Middle frontal gyrus (tissue), 1 donor: ENCODE data around the gene TMEM123.

Experiments
- DNase-seq: peaks from one replicate; pipeline ENCODE4 v3.0.0-alpha.2; 2015; ENCODE audit warnings: low spot score; ENCODE audit errors: extremely low spot score

TMEM123 gene

DNA sequence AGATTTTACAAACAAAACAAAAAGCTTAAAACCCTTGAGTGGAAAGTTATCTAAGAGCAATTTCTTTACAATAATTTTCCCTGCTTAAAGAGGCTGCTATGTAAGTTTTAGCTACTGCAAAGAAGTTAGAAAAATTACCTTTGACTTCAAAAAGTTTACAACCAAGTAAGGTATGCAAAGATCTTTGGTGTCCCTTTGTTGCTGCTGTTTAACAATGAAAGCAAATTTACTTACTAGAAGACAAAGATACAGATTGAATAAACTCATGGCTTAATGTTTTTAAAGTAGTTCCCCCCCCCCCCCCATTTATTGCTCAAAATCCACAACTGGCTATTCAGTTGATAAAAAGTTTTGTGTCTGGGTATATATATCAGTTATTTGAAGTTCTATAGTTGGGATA lies 26.0 kb downstream of the TMEM123 start:
- DNase-seq, result no peak

GRCh38 chr11:102426000-102426399 lies 26.6 kb downstream of the TMEM123 start:
- no peak for DNase-seq

DNA sequence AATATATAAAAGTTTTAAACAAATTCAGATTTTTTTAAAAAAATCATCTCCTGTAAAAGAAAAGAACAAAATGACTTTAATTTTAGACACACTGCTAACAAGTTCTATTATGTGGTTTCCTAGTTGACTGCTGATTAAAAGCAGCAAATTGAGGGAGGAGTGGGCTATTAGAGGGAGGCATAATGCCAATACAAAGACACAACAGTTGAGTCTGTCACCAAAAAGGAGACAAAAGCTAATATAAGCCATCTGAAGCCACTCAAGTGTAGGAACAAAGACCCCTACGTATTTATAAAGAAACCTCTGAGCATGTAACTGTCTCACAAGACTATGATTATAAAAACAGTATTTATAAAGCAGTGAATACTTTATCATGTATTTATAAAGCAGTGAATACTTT lies 28.6 kb downstream of the TMEM123 start:
- DNase-seq, result no peak

GRCh38 chr11:102422817-102423712 lies 29.5 kb downstream of the TMEM123 start:
- no peak for DNase-seq

- DNase-seq, result no peak
Measured at GRCh38 chr11:102421261-102421660, 31.3 kb downstream of the TMEM123 start.

DNA sequence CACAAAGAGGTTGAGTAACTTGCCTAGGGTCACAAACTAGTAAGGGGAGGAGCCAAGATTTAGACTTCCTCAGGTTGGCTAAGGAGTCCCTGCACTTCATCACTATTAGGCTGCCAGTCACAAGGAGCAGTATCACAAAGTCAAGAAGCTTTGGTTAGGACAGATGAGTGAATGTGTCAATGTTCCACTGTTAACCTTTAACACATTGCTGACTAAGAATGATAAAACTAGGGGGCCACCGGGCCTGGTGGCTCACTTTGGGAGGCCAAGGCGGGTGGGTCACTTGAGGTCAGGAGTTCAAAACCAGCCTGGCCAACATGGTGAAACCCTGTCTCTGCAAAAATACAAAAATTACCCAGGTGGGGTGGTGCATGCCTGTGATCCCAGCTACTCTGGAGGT lies 32.0 kb downstream of the TMEM123 start:
- DNase-seq, result no peak

DNA sequence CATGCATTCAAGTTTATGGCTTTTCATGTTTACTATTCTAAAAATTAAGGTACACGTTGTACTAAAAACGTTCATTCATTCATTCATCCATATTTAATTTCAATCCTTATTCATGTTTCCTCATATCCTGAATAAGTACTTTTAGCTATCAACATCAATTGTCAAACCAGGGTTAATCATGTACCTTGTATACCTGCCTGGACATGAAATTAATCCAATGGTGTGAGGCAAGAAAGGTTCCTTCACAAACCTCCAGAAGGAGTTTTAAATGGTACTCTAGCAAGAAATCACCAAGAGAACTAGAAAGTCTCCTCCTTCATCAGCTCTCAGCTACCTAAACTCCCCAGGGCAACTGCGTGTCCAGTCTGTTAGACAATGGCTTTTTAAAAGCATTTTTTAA lies 33.4 kb downstream of the TMEM123 start:
- DNase-seq, result no peak

DNA sequence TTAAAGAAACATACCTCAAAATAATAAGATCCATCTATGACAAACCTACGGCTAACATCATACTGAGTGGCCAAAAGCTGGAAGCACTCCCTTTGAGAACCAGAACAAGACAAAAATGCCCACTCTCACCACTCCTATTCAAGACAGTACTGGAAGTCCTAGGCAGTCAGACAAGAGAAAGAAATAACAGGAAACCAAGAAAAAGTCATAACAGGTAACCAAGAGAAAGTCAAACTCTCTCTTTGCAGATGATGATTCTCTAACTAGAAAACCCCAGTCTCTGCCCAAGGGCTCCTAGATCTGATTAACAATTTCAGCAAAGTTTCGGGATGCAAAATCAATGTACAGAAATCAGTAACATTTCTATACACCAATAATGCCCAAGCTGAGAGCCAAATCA lies 35.6 kb downstream of the TMEM123 start:
- DNase-seq, result no peak

- DNase-seq, result no peak
Measured at GRCh38 chr11:102415304-102415916, 37.2 kb downstream of the TMEM123 start.

- no peak for DNase-seq
Measured at GRCh38 chr11:102414559-102414958, 38.0 kb downstream of the TMEM123 start.

- no peak for DNase-seq
Measured at GRCh38 chr11:102413497-102413896, 39.1 kb downstream of the TMEM123 start.

- no peak for DNase-seq
Measured at GRCh38 chr11:102411142-102411541, 41.4 kb downstream of the TMEM123 start.

DNA sequence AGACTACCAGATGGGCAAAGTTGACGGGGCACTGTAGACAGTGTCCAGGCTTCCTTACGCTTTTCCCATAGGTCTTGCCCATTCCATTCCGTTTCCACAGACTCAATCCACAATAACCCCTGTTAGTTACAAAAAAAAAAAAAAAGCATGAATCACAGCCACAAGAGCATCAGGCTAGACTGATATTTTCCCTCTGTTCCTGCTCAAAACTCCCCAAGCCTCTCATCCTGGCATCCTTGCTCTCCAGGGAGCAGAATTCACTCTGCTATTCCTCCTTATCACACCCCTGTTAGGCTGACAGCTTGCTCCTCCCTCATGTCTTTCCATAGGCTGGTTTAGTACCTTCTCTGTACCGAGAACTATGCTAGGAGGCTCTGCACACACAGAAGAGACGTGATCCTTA lies 42.2 kb downstream of the TMEM123 start:
- DNase-seq, result no peak

DNA sequence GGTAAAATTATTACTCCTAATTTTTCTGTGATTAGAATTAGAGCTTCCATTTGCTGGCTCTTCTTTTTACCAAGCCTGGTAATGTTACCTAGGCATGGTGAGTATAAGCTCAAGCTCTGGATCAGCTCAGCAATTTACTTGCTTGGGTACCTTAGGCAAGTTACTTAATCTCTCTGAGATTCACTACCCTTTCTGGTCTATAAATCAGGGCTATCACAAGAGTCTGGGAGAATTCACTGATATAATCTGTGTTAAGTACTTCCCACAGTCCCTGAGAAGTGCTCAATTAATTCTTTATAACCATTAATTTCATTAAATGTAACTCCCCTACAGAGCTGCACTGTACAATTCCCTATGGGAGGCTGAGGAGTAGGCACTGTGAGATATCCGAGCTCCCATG lies 44.2 kb downstream of the TMEM123 start:
- no peak for DNase-seq

DNA sequence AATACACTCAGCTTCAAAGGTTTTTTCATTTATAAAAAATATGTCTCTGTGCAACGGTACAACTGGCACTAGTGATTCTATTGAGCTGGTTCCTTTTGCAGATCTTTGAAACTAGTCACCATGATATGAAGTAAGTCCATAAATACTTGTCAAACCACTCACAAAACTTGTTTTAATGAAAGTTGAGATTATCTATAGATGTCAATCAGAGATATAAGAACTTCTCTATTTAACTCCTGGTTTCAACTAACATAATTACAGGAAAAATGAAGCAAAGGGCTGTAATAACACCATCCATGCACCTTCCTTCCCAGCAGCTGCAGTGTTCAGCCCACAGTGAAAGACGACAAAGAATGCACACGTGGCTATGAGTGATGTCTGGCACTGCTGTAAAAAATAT lies 44.7 kb downstream of the TMEM123 start:
- DNase-seq, result no peak

DNA sequence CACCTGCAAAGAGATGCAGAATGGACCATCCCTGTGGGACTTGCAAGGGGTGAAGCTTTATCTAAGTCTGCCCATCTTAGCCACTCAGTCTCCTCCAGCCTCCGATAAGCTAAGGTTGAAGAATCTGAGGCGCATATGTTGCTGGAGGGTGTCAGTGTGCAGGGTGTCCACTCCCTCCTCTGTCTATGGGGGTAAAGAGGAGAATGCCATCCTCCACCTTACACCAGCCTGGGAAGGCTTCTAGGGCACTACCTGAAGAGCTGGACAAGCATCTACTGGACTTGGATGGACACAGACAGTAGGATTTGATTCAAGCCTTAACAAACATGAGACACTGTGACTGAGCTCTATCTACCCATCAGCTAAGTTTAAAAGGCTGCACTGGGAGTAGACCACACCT lies 46.5 kb downstream of the TMEM123 start:
- DNase-seq, result no peak

DNA sequence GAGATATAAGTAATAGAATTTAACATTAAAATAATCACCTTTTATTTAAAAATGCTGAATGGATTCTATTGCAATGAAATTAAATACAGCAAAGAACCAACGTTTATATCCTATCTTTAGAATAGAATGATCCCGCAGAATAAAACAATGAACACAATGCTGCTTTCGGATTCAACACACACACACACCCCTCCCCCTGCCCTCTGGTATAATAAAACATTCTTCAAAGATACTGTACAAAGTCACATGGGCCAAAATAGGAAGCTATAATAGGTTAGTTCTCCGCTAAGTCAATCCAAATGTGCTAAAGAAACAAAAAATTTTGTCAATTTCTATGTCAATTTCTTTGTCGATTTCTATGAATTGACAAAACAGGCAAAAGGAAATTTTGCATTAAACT lies 47.1 kb downstream of the TMEM123 start:
- no peak for DNase-seq

GRCh38 chr11:102402548-102402947 lies 50.0 kb downstream of the TMEM123 start:
- DNase-seq, result no peak

- no peak for DNase-seq
Measured at GRCh38 chr11:102401905-102402304, 50.7 kb downstream of the TMEM123 start.

DNA sequence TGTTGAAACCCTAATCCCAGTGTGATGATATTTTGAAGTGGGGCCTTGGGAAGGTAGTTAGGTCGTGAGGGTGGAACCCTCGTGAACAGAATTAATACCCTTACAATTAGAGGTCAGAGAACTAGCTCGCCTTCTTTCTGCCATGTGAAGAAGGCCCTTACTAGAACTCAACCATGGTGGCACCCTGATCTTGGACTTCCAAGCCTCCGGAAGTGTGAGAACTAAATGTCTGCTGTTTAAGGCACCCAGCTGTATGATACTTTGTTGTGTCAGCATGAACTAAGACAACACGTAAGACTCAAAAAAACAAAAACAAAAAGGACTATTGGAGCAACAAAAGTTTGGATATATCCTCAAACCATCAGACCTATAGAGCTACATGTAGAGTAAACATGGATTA lies 52.0 kb downstream of the TMEM123 start:
- no peak for DNase-seq

DNA sequence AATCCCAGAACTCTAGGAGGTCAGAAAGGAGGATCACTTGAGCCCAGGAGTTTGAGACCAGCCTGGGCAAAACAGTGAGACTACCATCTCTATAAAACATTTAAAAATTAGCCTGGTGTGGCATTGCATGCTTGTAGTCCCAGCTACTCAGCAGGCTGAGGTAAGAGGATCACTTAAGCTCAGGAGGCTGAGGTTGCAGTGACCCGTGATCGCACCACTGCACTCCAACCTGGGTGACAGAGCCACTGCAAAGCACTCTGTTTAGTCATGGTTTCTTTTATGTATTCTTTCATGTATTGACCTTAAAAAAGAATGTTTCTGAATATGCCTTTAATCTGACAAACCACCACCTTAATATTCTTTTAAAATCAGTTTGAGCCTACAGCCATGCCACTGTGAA lies 53.4 kb downstream of the TMEM123 start:
- no peak for DNase-seq

GRCh38 chr11:102398297-102398696 lies 54.3 kb downstream of the TMEM123 start:
- no peak for DNase-seq
